H1 (cell line): ENCODE results near the gene ENDOG.

Experiments used
- MAX ChIP-seq: IDR thresholded peaks from 2 replicates; pipeline ENCODE4 v1.6.1; 2012; ENCODE audit warnings: inconsistent platforms
- NRF1 ChIP-seq: IDR thresholded peaks from 2 replicates; pipeline ENCODE4 v1.6.1; 2011; ENCODE audit warnings: mild to moderate bottlenecking, low read depth, low read length, improper control_type of control experiment

- TF ChIP-seq MAX (no peak), NRF1 (no peak)
These were observed 10.0 kb downstream of the ENDOG start for GRCh38 chr9:128828267-128828666.
